Activated T-helper 1 cell treated with anti-CD3 and anti-CD28 coated beads, Interleukin-12 subunit alpha, Interleukin-12 subunit beta, Interleukin-2, Interleukin-4 antibody, amounts not matched to agents 30 ng/mL and 10 ng/mL and 1 ng/mL, durations not matched to agents 14 hours and 24 hours and 36 hours (primary cell): Measurements from ENCODE around the gene MCMBP. TPM values are rescaled to one million over a fixed set of nuclear protein-coding genes. Genes with fewer than 3 reads are reported as not detected.
A peak's percentile ranks its signal among the peaks of the same experiment; 100 is the strongest.
"Not testable (repeated sequence)": the region's sequence is repeated elsewhere in the genome, so short reads cannot be mapped to it uniquely, and the experiment has no call there.

Experiments used
- DNase-seq: peaks from one replicate; pipeline ENCODE4 v3.0.0; 2021; ENCODE audit warnings: low spot score
- H3K27ac Mint-ChIP-seq: one replicate; pipeline ENCODE4 v1.8.0; 2021; ENCODE audit warnings: mild to moderate bottlenecking, mixed read lengths
- H3K27me3 Mint-ChIP-seq: one replicate; pipeline ENCODE4 v1.8.0; 2022; ENCODE audit warnings: mild to moderate bottlenecking, moderate library complexity, mixed read lengths; ENCODE audit not compliant: insufficient read depth
- H3K36me3 Mint-ChIP-seq: one replicate; pipeline ENCODE4 v1.8.0; 2021; ENCODE audit warnings: low read depth, mixed read lengths
- H3K4me1 Mint-ChIP-seq: one replicate; pipeline ENCODE4 v1.8.0; 2021; ENCODE audit warnings: low read depth, mixed read lengths
- H3K4me3 Mint-ChIP-seq: one replicate; pipeline ENCODE4 v1.8.0; 2021; ENCODE audit warnings: mild to moderate bottlenecking, moderate library complexity, mixed read lengths
- H3K9me3 Mint-ChIP-seq: one replicate; pipeline ENCODE4 v1.8.0; 2021; ENCODE audit warnings: mixed read lengths
- intact Hi-C: fragments of 100-400 bp; cut with micrococcal nuclease; formaldehyde crosslinking; loops from one replicate; pipeline ENCODE4 v1.15.1; 2024
- total RNA-seq: library from RNA; stranded (reverse); gene quantifications from 2 replicates; pipeline ENCODE4 v1.2.3, GENCODE V29; 2022

Gene MCMBP
- 122 and 133 TPM in 2 replicates for total RNA-seq

- Mint-ChIP-seq H3K4me3 (peak within 1 kb of the TSS; percentile 89), H3K27ac (peak within 1 kb of the TSS; percentile 80), H3K36me3 (peaks cover 7% of the 10 kb centered on the region), H3K4me1 (peaks cover 39% of the 10 kb centered on the region), H3K27me3 (no peaks in the 10 kb centered on the region), H3K9me3 (no peaks in the 10 kb centered on the region)
- no peak for DNase-seq
- intact Hi-C loops = loop anchor here (1.0 to 10.0 kb wide), 6 partner anchors 13 to 1530 kb away; partner anchors contain the start of genes EIF3A, FAM204A and INPP5F
These were observed at the start of gene MCMBP for GRCh38 chr10:119872610-119872859. Gene MCMBP (minus strand): TSS chr10:119872843. CDS start chr10:119872584, 259 bp downstream.

GRCh38 chr10:119919826-119920225, 47.2 kb upstream of the MCMBP start:
- H3K9me3 Mint-ChIP-seq = no peaks in the 10 kb centered on the region
- H3K36me3 Mint-ChIP-seq = peaks cover 41% of the 10 kb centered on the region
- H3K4me1 Mint-ChIP-seq = peaks cover 17% of the 10 kb centered on the region
- H3K27ac Mint-ChIP-seq = peak overlapping the region; percentile 25
- no peak for DNase-seq
- intact Hi-C loops = no loop called here
- H3K27me3 Mint-ChIP-seq = no peaks in the 10 kb centered on the region
- H3K4me3 Mint-ChIP-seq = peak overlapping the region; percentile 53

GRCh38 chr10:119919271-119919670, 46.6 kb upstream of the MCMBP start:
- H3K36me3 Mint-ChIP-seq = peaks cover 45% of the 10 kb centered on the region
- intact Hi-C loops = no loop called here
- no peak overlapping the region for H3K4me3 Mint-ChIP-seq
- no peaks in the 10 kb centered on the region for H3K27me3 Mint-ChIP-seq
- no peaks in the 10 kb centered on the region for H3K9me3 Mint-ChIP-seq
- H3K27ac Mint-ChIP-seq = peak overlapping the region; percentile 25
- no peak for DNase-seq
- H3K4me1 Mint-ChIP-seq = peaks cover 17% of the 10 kb centered on the region

GRCh38 chr10:119917777-119918176, 45.1 kb upstream of the MCMBP start:
- Mint-ChIP-seq H3K4me3 (no peak overlapping the region), H3K4me1 (peaks cover 21% of the 10 kb centered on the region), H3K27me3 (no peaks in the 10 kb centered on the region), H3K27ac (no peak overlapping the region), H3K9me3 (no peaks in the 10 kb centered on the region), H3K36me3 (peaks cover 49% of the 10 kb centered on the region)
- DNase-seq = no peak
- intact Hi-C loops = no loop called here

GRCh38 chr10:119910689-119911088, 38.0 kb upstream of the MCMBP start:
- peaks cover 25% of the 10 kb centered on the region for H3K36me3 Mint-ChIP-seq
- H3K27ac Mint-ChIP-seq = no peak overlapping the region
- intact Hi-C loops = no loop called here
- no peak for DNase-seq
- peaks cover 5% of the 10 kb centered on the region for H3K4me1 Mint-ChIP-seq
- no peaks in the 10 kb centered on the region for H3K27me3 Mint-ChIP-seq
- no peak overlapping the region for H3K4me3 Mint-ChIP-seq
- H3K9me3 Mint-ChIP-seq = no peaks in the 10 kb centered on the region

GRCh38 chr10:119908166-119908565, 35.5 kb upstream of the MCMBP start:
- Mint-ChIP-seq H3K4me1 (peaks cover 5% of the 10 kb centered on the region), H3K27ac (no peak overlapping the region)
- intact Hi-C loops = no loop called here

GRCh38 chr10:119907695-119908094, 35.1 kb upstream of the MCMBP start:
- H3K27me3 Mint-ChIP-seq, H3K27ac Mint-ChIP-seq: not testable (repeated sequence)
- H3K36me3 Mint-ChIP-seq = peaks cover 29% of the 10 kb centered on the region

More at GRCh38 chr10:119908166-119908565, 35.5 kb upstream of the MCMBP start:
- Mint-ChIP-seq H3K4me3 (no peak overlapping the region), H3K36me3 (peaks cover 30% of the 10 kb centered on the region), H3K9me3 (no peaks in the 10 kb centered on the region), H3K27me3 (no peaks in the 10 kb centered on the region)
- DNase-seq = no peak

GRCh38 chr10:119903946-119904666, 31.5 kb upstream of the MCMBP start:
- H3K4me1 Mint-ChIP-seq = peaks cover 3% of the 10 kb centered on the region
- H3K27ac Mint-ChIP-seq = no peak overlapping the region
- no peaks in the 10 kb centered on the region for H3K27me3 Mint-ChIP-seq
- H3K9me3 Mint-ChIP-seq = no peaks in the 10 kb centered on the region
- intact Hi-C loops = no loop called here
- H3K4me3 Mint-ChIP-seq = no peak overlapping the region
- H3K36me3 Mint-ChIP-seq = peaks cover 23% of the 10 kb centered on the region
- no peak for DNase-seq

More at GRCh38 chr10:119907695-119908094, 35.1 kb upstream of the MCMBP start:
- H3K4me3 Mint-ChIP-seq, DNase-seq, intact Hi-C loops, H3K4me1 Mint-ChIP-seq, H3K9me3 Mint-ChIP-seq: not testable (repeated sequence)

- no peak for DNase-seq
- no peak overlapping the region for H3K4me3 Mint-ChIP-seq
- H3K27me3 Mint-ChIP-seq = no peaks in the 10 kb centered on the region
- H3K9me3 Mint-ChIP-seq = no peaks in the 10 kb centered on the region
- intact Hi-C loops = no loop called here
- H3K36me3 Mint-ChIP-seq = peaks cover 37% of the 10 kb centered on the region
- H3K4me1 Mint-ChIP-seq = peaks cover 47% of the 10 kb centered on the region
- no peak overlapping the region for H3K27ac Mint-ChIP-seq
These were observed 25.9 kb upstream of the MCMBP start for GRCh38 chr10:119898577-119898976.

- Mint-ChIP-seq H3K27me3 (no peaks in the 10 kb centered on the region), H3K27ac (no peak overlapping the region), H3K4me1 (peaks cover 54% of the 10 kb centered on the region), H3K9me3 (no peaks in the 10 kb centered on the region), H3K4me3 (no peak overlapping the region), H3K36me3 (peaks cover 32% of the 10 kb centered on the region)
- no peak for DNase-seq
- intact Hi-C loops = no loop called here
These were observed 24.5 kb upstream of the MCMBP start for GRCh38 chr10:119896937-119897770.

GRCh38 chr10:119896061-119896655, 23.5 kb upstream of the MCMBP start:
- H3K27me3 Mint-ChIP-seq = no peaks in the 10 kb centered on the region
- H3K27ac Mint-ChIP-seq = no peak overlapping the region
- H3K4me3 Mint-ChIP-seq = no peak overlapping the region
- H3K9me3 Mint-ChIP-seq = no peaks in the 10 kb centered on the region
- peaks cover 32% of the 10 kb centered on the region for H3K36me3 Mint-ChIP-seq
- H3K4me1 Mint-ChIP-seq = peaks cover 55% of the 10 kb centered on the region
- intact Hi-C loops = no loop called here
- DNase-seq = no peak

GRCh38 chr10:119893845-119894427, 21.3 kb upstream of the MCMBP start:
- Mint-ChIP-seq H3K27me3 (peaks cover 4% of the 10 kb centered on the region), H3K4me3 (peak overlapping the region; percentile 92), H3K4me1 (peaks cover 53% of the 10 kb centered on the region), H3K36me3 (peaks cover 30% of the 10 kb centered on the region), H3K9me3 (peaks cover 7% of the 10 kb centered on the region), H3K27ac (peak overlapping the region; percentile 26)
- DNase-seq = no peak
- intact Hi-C loops = loop anchor here (2.0 kb wide), 1 partner anchor 297 kb away; the partner anchor contains the start of gene TIAL1
